ENCODE measurements around the gene MAPKAP1. TPM values are rescaled to one million over a fixed set of nuclear protein-coding genes. Genes with fewer than 3 reads are reported as not detected.

The MAPKAP1 gene
- total RNA-seq, 1 donor from 2014 or later, result 70.7 TPM

GRCh38 chr9:125591888-125592287, 115.1 kb downstream of the MAPKAP1 start:
- H3K4me3 ChIP-seq, result no peak overlapping the region
- intact Hi-C loops (cut with DNase I), result no loop called here
- no peak for DNase-seq (ENCODE audit: extremely low spot score in 2 of 2)
- H3K27ac ChIP-seq, result no peak overlapping the region
- no peaks in the 10 kb centered on the region for H3K27me3 ChIP-seq
- no peaks in the 10 kb centered on the region for H3K9me3 ChIP-seq
- no peaks in the 10 kb centered on the region for H3K36me3 ChIP-seq
- no peaks in the 10 kb centered on the region for H3K4me1 ChIP-seq
- TF ChIP-seq POLR2AphosphoS5 (IDR thresholded peaks at IDR 0.05; ENCODE audit: insufficient read depth in 1 of 2, low read depth in 1 of 2), result no peak
- TF ChIP-seq CTCF (IDR thresholded peaks at IDR 0.05), result no peak
- no peak for TF ChIP-seq POLR2A (IDR thresholded peaks at IDR 0.05)

GRCh38 chr9:125591245-125591644, 115.8 kb downstream of the MAPKAP1 start:
- H3K27ac ChIP-seq, result no peak overlapping the region
- no peak for DNase-seq (ENCODE audit: extremely low spot score in 2 of 2)
- H3K4me3 ChIP-seq, result no peak overlapping the region
- H3K27me3 ChIP-seq, result no peaks in the 10 kb centered on the region
- no peaks in the 10 kb centered on the region for H3K9me3 ChIP-seq
- intact Hi-C loops (cut with DNase I), result no loop called here
- H3K36me3 ChIP-seq, result no peaks in the 10 kb centered on the region
- H3K4me1 ChIP-seq, result no peaks in the 10 kb centered on the region
- TF ChIP-seq POLR2A (IDR thresholded peaks at IDR 0.05) (no peak), POLR2AphosphoS5 (IDR thresholded peaks at IDR 0.05; ENCODE audit: insufficient read depth in 1 of 2, low read depth in 1 of 2) (no peak), CTCF (IDR thresholded peaks at IDR 0.05) (no peak)

- H3K27me3 ChIP-seq, result no peaks in the 10 kb centered on the region
- intact Hi-C loops (cut with DNase I), result no loop called here
Measured at GRCh38 chr9:125589287-125589686, 117.7 kb downstream of the MAPKAP1 start.

GRCh38 chr9:125587819-125588460, 119.1 kb downstream of the MAPKAP1 start:
- Histone ChIP-seq H3K9me3 (no peaks in the 10 kb centered on the region), H3K27me3 (no peaks in the 10 kb centered on the region), H3K27ac (no peak overlapping the region), H3K4me3 (no peak overlapping the region), H3K36me3 (peaks cover 0 to 12% of the 10 kb centered on the region in 2 donors), H3K4me1 (no peaks in the 10 kb centered on the region)
- DNase-seq (ENCODE audit: extremely low spot score in 2 of 2), result no peak
- intact Hi-C loops (cut with DNase I), result no loop called here
- no peak for TF ChIP-seq POLR2A (IDR thresholded peaks at IDR 0.05)
- no peak for TF ChIP-seq POLR2AphosphoS5 (IDR thresholded peaks at IDR 0.05; ENCODE audit: insufficient read depth in 1 of 2, low read depth in 1 of 2)
- TF ChIP-seq CTCF (IDR thresholded peaks at IDR 0.05), result no peak

More at GRCh38 chr9:125589287-125589686, 117.7 kb downstream of the MAPKAP1 start:
- no peak overlapping the region for H3K27ac ChIP-seq
- no peak overlapping the region for H3K4me3 ChIP-seq
- no peak for DNase-seq (ENCODE audit: extremely low spot score in 2 of 2)
- H3K9me3 ChIP-seq, result no peaks in the 10 kb centered on the region
- TF ChIP-seq POLR2AphosphoS5 (IDR thresholded peaks at IDR 0.05; ENCODE audit: insufficient read depth in 1 of 2, low read depth in 1 of 2) (no peak), POLR2A (IDR thresholded peaks at IDR 0.05) (no peak), CTCF (IDR thresholded peaks at IDR 0.05) (no peak)
- H3K36me3 ChIP-seq, result peaks cover 0 to 5% of the 10 kb centered on the region in 2 donors
- no peaks in the 10 kb centered on the region for H3K4me1 ChIP-seq

GRCh38 chr9:125586172-125586511, 120.9 kb downstream of the MAPKAP1 start:
- no peaks in the 10 kb centered on the region for H3K4me1 ChIP-seq
- H3K36me3 ChIP-seq, result peaks cover 0 to 12% of the 10 kb centered on the region in 2 donors
- DNase-seq (ENCODE audit: extremely low spot score in 2 of 2), result no peak
- intact Hi-C loops (cut with DNase I), result no loop called here
- no peak overlapping the region for H3K4me3 ChIP-seq
- no peaks in the 10 kb centered on the region for H3K9me3 ChIP-seq
- TF ChIP-seq CTCF (IDR thresholded peaks at IDR 0.05) (no peak), POLR2AphosphoS5 (IDR thresholded peaks at IDR 0.05; ENCODE audit: insufficient read depth in 1 of 2, low read depth in 1 of 2) (no peak), POLR2A (IDR thresholded peaks at IDR 0.05) (no peak)
- no peaks in the 10 kb centered on the region for H3K27me3 ChIP-seq
- H3K27ac ChIP-seq, result no peak overlapping the region

All from vagina (tissue), 2 donors.